Measurements from ENCODE around the gene SLC39A7.

Gene SLC39A7

DNA sequence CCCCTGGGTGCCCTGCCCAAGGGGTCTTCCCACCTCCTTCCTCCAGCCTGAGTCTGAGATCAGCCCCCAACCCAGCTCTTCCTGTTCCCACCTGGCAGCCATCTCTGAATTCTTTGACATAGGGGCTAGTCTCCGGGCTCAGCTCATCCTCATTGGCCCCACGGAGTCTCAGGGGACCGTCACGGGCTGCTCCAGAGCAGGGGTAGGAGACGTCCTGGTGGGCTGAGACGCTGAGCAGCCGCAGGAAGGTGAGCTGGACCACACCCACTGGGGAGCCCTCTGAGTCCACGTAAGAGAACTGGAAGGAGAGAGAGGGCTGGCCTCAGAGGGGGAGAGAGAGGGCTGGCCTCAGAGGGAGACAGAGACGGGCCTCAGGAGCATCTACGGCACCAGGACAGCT lies 36.5 kb upstream of the SLC39A7 start:
- Histone ChIP-seq H3K4me1 (ENCODE audit: control insufficient read depth, insufficient read depth, low read length, poor library complexity, severe bottlenecking) (no peaks in the 10 kb centered on the region), H3K4me3 (ENCODE audit: extremely low read depth, insufficient read depth, low read length, poor library complexity, severe bottlenecking) (no peak overlapping the region), H3K9me3 (ENCODE audit: control insufficient read depth, low read length) (no peaks in the 10 kb centered on the region), H3K27ac (ENCODE audit: low read depth, low read length, severe bottlenecking) (no peak overlapping the region), H3K36me3 (ENCODE audit: control insufficient read depth, insufficient read depth, low read length) (no peaks in the 10 kb centered on the region)
- 61 to 64% methylated on average over 10 of the region's 10 CpGs for WGBS, 2 experiments (ENCODE audit: insufficient coverage in 2 of 2)

DNA sequence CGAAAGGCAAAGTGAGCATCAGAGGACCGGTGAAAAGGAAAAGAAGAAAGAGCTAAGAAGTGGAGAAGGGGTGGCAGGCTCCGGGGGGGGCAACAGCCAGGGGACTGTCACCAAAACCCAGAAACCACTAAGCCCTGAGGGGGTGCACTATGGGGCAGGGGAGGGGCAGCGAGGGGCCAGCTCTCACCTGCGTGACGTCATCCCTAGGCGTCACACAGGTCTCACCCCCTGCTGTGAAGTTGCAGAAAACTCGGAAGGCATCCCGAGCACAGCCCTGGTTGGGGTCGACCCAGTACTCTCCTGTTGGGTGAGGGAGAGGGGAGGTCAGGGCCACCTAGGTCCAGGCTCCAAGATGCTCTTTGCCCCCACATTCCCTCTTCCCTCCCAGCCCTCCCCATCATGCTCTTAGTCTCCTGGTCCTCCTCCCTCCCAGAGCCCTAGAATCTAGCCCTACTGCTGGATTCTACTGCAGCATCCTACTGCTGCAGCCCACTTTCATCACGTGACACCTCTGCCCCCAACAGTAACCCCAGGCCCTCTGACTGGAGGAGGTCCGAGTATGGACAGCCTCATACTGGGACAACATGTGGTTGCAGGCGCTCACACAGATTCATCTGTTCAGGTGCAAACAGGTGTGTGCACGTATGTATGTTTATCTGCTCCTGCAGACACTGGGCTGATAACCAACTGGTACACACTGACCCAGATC lies 35.8 kb upstream of the SLC39A7 start:
- WGBS, 2 experiments (ENCODE audit: insufficient coverage in 2 of 2): 66 to 70% methylated on average over 10 to 14 of the region's 14 CpGs
- no peaks in the 10 kb centered on the region for H3K36me3 ChIP-seq (ENCODE audit: control insufficient read depth, insufficient read depth, low read length)
- no peaks in the 10 kb centered on the region for H3K4me1 ChIP-seq (ENCODE audit: control insufficient read depth, insufficient read depth, low read length, poor library complexity, severe bottlenecking)
- H3K4me3 ChIP-seq (ENCODE audit: extremely low read depth, insufficient read depth, low read length, poor library complexity, severe bottlenecking): no peak overlapping the region
- H3K9me3 ChIP-seq (ENCODE audit: control insufficient read depth, low read length): no peaks in the 10 kb centered on the region
- no peak overlapping the region for H3K27ac ChIP-seq (ENCODE audit: low read depth, low read length, severe bottlenecking)

DNA sequence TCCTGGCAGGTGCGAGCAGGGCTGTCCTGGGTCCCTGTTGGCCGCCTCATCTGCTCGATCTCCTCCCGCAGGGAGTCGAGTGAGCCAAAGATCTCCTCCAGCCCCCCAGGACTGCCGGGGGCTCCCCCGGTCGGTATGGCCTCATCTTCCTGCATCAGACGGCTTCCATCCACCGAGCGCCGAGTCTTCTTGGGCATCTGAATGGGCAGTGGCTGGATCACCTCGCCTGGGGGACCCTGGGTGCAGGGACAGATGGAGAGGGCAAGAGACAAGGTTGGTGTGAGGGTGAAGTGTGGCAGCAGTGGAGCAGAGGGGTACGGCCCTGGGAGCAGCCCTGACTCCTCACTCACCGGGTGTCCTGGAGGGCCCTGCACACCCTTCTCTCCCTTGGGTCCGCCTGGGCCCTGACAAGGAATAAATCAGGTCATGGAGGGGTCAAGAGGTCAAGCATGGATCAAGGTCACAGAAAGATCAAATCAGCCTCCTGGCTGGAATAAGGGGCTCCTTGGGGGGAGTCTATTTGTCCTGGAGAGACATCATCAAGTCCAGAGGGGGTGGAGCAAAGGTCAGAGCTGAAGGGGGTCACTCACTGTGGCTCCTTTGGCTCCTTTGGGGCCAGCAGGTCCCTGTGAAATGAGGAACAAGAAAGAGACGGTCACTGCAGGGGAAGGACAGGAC lies 34.9 kb upstream of the SLC39A7 start:
- Histone ChIP-seq H3K36me3 (ENCODE audit: control insufficient read depth, insufficient read depth, low read length) (no peaks in the 10 kb centered on the region), H3K4me3 (ENCODE audit: extremely low read depth, insufficient read depth, low read length, poor library complexity, severe bottlenecking) (no peak overlapping the region), H3K4me1 (ENCODE audit: control insufficient read depth, insufficient read depth, low read length, poor library complexity, severe bottlenecking) (no peaks in the 10 kb centered on the region), H3K27ac (ENCODE audit: low read depth, low read length, severe bottlenecking) (no peak overlapping the region), H3K9me3 (ENCODE audit: control insufficient read depth, low read length) (no peaks in the 10 kb centered on the region)
- WGBS, 2 experiments (ENCODE audit: insufficient coverage in 2 of 2): 88 to 90% methylated on average over 8 to 17 of the region's 17 CpGs

DNA sequence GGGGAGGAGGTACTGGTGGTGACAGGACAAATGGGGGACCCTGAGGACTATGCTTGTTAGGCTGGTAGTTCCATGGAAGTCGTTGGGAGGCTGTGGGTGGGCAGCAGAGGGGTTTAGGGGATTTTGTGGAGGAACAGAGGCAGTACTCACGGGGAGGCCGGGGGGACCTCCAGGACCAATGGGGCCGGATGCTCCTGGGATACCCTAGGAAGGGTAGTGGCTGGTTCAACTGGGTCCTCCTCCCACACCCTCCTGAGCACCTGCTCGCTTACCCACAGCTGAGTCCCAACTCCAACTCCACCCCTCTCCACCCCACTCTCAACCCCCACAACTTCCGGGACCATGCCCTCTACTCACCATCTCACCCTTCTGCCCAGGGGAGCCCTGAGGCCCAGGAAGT lies 34.3 kb upstream of the SLC39A7 start:
- 81 to 100% methylated on average over 1 to 5 of the region's 6 CpGs for WGBS, 2 experiments (ENCODE audit: insufficient coverage in 2 of 2)
- Histone ChIP-seq H3K36me3 (ENCODE audit: control insufficient read depth, insufficient read depth, low read length) (no peaks in the 10 kb centered on the region), H3K4me3 (ENCODE audit: extremely low read depth, insufficient read depth, low read length, poor library complexity, severe bottlenecking) (no peak overlapping the region), H3K9me3 (ENCODE audit: control insufficient read depth, low read length) (no peaks in the 10 kb centered on the region), H3K4me1 (ENCODE audit: control insufficient read depth, insufficient read depth, low read length, poor library complexity, severe bottlenecking) (no peaks in the 10 kb centered on the region), H3K27ac (ENCODE audit: low read depth, low read length, severe bottlenecking) (no peak overlapping the region)

DNA sequence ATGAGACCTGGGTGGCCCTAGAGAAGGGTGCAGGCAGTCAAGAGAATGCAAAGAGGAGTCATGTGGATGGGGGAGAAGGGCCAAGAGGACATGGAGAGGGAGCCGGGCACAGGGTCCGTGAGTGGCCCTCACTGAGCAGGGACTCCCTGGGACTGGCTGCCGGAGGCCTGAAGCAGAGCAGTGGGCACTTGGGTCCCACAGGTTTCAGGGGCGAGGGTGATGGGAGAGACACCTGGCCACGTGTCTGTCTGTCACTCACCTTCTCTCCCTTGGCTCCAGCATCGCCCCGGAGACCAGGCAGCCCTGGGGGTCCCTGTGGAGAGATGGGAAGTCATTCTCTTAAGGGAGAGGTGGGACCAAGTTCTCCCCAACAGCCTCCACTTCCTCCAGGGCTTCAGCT lies 33.9 kb upstream of the SLC39A7 start:
- Histone ChIP-seq H3K9me3 (ENCODE audit: control insufficient read depth, low read length) (no peaks in the 10 kb centered on the region), H3K27ac (ENCODE audit: low read depth, low read length, severe bottlenecking) (no peak overlapping the region), H3K4me1 (ENCODE audit: control insufficient read depth, insufficient read depth, low read length, poor library complexity, severe bottlenecking) (no peaks in the 10 kb centered on the region), H3K4me3 (ENCODE audit: extremely low read depth, insufficient read depth, low read length, poor library complexity, severe bottlenecking) (no peak overlapping the region), H3K36me3 (ENCODE audit: control insufficient read depth, insufficient read depth, low read length) (no peaks in the 10 kb centered on the region)
- WGBS, 2 experiments (ENCODE audit: insufficient coverage in 2 of 2): 84% methylated on average over 4 to 7 of the region's 7 CpGs

DNA sequence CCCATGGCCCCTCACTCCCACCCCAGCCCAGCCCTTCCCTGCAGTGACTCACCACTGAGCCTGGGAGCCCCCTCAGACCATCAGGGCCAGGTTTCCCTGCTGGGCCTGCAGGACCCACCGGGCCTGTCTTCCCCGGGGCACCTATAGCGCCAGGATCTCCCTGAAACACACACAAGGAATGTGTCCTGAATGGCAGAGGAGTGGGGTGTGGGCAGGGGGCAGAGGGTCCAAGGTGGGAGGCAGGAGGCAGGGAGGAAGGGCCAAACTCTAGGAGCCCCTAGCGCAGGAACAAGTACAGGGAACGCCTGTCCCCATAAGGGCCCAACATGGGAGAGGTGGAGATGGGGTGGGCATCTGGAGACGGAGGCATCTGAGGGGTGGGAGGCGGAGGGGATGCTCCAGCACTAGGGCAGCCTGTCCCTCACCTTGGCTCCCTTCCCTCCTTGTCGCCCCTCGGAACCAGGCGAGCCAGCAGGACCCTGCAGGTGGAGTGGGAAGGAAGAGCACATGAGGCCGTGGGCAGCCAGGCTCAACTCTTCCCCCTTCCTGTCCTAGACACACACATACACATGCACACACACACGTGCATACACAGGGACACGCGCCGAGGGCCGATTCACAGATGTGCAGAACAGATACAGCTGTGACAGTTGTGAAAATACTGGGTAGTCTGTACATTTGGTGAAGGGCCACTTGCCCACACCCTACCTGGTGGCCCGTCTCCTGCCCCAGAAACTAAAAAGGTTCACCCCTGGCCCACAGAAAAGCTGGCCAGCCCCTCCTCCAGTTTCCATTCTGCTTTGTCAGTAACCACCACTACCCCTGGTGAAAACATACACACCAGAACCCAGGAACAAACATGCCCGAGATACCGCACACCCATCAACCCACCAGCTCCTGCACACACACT lies 33.0 kb upstream of the SLC39A7 start:
- Histone ChIP-seq H3K27ac (ENCODE audit: low read depth, low read length, severe bottlenecking) (no peak overlapping the region), H3K36me3 (ENCODE audit: control insufficient read depth, insufficient read depth, low read length) (no peaks in the 10 kb centered on the region), H3K9me3 (ENCODE audit: control insufficient read depth, low read length) (no peaks in the 10 kb centered on the region), H3K4me1 (ENCODE audit: control insufficient read depth, insufficient read depth, low read length, poor library complexity, severe bottlenecking) (no peaks in the 10 kb centered on the region), H3K4me3 (ENCODE audit: extremely low read depth, insufficient read depth, low read length, poor library complexity, severe bottlenecking) (no peak overlapping the region)
- 78 to 95% methylated on average over 7 to 10 of the region's 19 CpGs for WGBS, 2 experiments (ENCODE audit: insufficient coverage in 2 of 2)

DNA sequence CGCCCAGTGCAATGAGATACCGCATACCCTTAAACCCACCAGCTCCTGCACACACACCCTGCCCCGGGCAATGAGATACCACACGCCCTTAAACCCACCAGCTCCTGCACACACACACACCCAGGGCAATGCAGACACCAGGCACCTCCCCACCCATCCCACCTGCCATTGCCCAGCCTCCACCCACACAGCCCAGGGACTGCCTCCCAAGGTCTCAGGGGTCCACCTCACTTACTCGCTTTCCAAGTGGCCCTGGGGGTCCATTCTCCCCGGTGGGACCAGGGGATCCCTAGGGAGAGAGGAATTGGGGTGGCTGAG lies 32.4 kb upstream of the SLC39A7 start:
- no peak overlapping the region for H3K4me3 ChIP-seq (ENCODE audit: extremely low read depth, insufficient read depth, low read length, poor library complexity, severe bottlenecking)
- WGBS, 2 experiments (ENCODE audit: insufficient coverage in 2 of 2): 36% methylated on average over 3 of the region's 6 CpGs; no CpG with 5 or more reads in 1 of the 2 experiments
- H3K9me3 ChIP-seq (ENCODE audit: control insufficient read depth, low read length): no peaks in the 10 kb centered on the region
- no peaks in the 10 kb centered on the region for H3K36me3 ChIP-seq (ENCODE audit: control insufficient read depth, insufficient read depth, low read length)
- H3K4me1 ChIP-seq (ENCODE audit: control insufficient read depth, insufficient read depth, low read length, poor library complexity, severe bottlenecking): no peaks in the 10 kb centered on the region
- H3K27ac ChIP-seq (ENCODE audit: low read depth, low read length, severe bottlenecking): no peak overlapping the region

DNA sequence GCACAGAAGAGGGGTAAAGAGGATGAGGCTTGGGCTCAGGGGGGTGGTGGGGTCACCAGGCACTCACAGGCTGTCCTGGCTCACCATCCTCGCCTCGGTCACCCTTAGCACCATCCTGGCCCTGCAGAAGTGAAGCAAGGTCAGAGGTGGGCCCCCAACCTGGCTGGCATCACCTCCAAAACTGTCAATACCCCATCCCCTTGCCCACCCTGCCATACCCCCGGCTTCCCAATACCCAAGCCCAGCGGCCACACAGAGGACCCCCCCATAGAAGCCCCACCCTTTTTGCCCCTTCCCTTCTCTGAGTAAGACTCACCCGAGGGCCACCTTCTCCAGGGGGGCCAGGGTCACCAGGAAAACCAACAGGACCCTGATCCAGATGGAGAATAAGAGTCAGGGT lies 32.0 kb upstream of the SLC39A7 start:
- Histone ChIP-seq H3K9me3 (ENCODE audit: control insufficient read depth, low read length) (no peaks in the 10 kb centered on the region), H3K27ac (ENCODE audit: low read depth, low read length, severe bottlenecking) (no peak overlapping the region), H3K36me3 (ENCODE audit: control insufficient read depth, insufficient read depth, low read length) (no peaks in the 10 kb centered on the region), H3K4me3 (ENCODE audit: extremely low read depth, insufficient read depth, low read length, poor library complexity, severe bottlenecking) (no peak overlapping the region), H3K4me1 (ENCODE audit: control insufficient read depth, insufficient read depth, low read length, poor library complexity, severe bottlenecking) (no peaks in the 10 kb centered on the region)
- WGBS, 2 experiments (ENCODE audit: insufficient coverage in 2 of 2): 61 to 90% methylated on average over 2 to 4 of the region's 5 CpGs

DNA sequence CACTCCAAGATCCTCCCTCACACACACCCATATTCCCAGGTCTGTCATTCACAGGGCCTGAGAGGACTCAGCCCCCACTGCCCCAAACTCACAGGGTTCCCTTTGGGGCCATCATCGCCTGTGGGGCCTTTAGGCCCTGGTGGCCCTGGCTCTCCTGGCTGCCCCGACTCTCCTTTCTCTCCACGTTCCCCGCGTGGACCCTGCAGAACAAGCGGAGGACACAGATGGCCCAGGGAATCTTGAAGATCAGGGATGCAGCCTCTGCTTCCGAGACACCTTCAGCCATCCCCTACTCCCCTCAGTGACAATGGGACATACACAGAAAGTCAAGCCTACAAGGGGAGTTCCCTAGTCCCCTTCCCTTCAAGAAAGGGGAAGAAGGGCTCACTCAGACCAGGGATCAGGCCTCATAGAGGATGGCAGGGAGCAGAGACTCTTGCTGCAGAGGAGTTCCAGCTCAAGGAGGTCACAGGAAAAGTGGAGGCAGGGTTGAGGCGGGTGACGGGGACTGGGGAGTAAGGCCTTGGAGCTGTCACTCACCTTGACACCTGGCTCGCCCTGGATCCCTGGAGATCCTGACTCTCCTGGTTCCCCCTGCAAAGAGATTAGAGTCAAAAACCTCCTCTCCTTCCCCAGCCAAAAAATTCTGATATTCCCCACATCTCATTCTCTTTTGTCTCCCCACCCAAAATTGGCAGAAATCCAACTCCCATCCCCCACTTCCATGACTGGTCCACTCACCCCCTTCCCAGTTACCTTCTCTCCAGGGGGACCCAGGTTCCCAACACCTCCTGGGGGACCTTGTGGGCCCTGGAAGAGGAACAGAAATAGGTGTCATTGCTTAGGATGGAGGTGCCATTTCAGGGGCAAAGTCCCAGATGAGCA lies 31.1 kb upstream of the SLC39A7 start:
- no peaks in the 10 kb centered on the region for H3K9me3 ChIP-seq (ENCODE audit: control insufficient read depth, low read length)
- WGBS, 2 experiments (ENCODE audit: insufficient coverage in 2 of 2): 83 to 93% methylated on average over 7 to 9 of the region's 10 CpGs

More for the DNA sequence above, 31.1 kb upstream of the SLC39A7 start:
- Histone ChIP-seq H3K4me1 (ENCODE audit: control insufficient read depth, insufficient read depth, low read length, poor library complexity, severe bottlenecking) (no peaks in the 10 kb centered on the region), H3K4me3 (ENCODE audit: extremely low read depth, insufficient read depth, low read length, poor library complexity, severe bottlenecking) (no peak overlapping the region), H3K36me3 (ENCODE audit: control insufficient read depth, insufficient read depth, low read length) (no peaks in the 10 kb centered on the region), H3K27ac (ENCODE audit: low read depth, low read length, severe bottlenecking) (no peak overlapping the region)
